Right ventricle myocardium inferior (tissue), 1 donor: ENCODE measurements around the gene TGOLN2. TPM values are rescaled to one million over a fixed set of nuclear protein-coding genes. Genes with fewer than 3 reads are reported as not detected.
A peak's percentile ranks its signal among the peaks of the same experiment; 100 is the strongest.

ENCODE experiments used
- ATAC-seq: fragments of 200-7000 bp; cut with Tn5 transposase; one replicate; pipeline ENCODE4 v1.9.1; 2020; ENCODE audit warnings: mild to moderate bottlenecking, moderate library complexity
- DNase-seq: peaks from one replicate; pipeline ENCODE4 v3.0.0; 2021; ENCODE audit errors: missing footprints
- intact Hi-C: fragments of 100-400 bp; cut with DNase I; formaldehyde crosslinking; loops from one replicate; pipeline ENCODE4 v1.11.0; 2022
- total RNA-seq: library from RNA; stranded (reverse); fragmentation: NEBNext Ultra II Directional; extraction: Animal tissue kit (Norgen Biotek cat#: 25700); gene quantifications from one replicate; pipeline ENCODE4 v1.2.1, GENCODE V29; 2021
- donor health status: DM: no; HTN: yes; CAD: no; lungs with severe emphysema.

The TGOLN2 gene
- total RNA-seq, 1 donor from 2014 or later, result 65.6 TPM

- ATAC-seq (peak; percentile 91), DNase-seq (peak; percentile 74)
- intact Hi-C loops, result loop anchor here (5.0 kb wide), 1 partner anchor 35 kb away; no protein-coding TSS in a partner anchor
Observed at GRCh38 chr2:85277416-85278158, 50.2 kb downstream of the TGOLN2 start.

- DNase-seq, result no peak
- intact Hi-C loops, result loop anchor here (5.0 kb wide), 1 partner anchor 34 kb away; no protein-coding TSS in a partner anchor
- peak; percentile 38 for ATAC-seq
Observed at GRCh38 chr2:85276571-85277118, 51.1 kb downstream of the TGOLN2 start.

- ATAC-seq (no peak), DNase-seq (no peak)
- intact Hi-C loops, result loop anchor here (5.0 kb wide), 1 partner anchor 34 kb away; no protein-coding TSS in a partner anchor
Observed at GRCh38 chr2:85275984-85276540, 51.7 kb downstream of the TGOLN2 start.

GRCh38 chr2:85273738-85274731 lies 53.8 kb downstream of the TGOLN2 start:
- intact Hi-C loops, result no loop called here
- ATAC-seq, result no peak
- DNase-seq, result no peak

GRCh38 chr2:85272357-85272756 lies 55.4 kb downstream of the TGOLN2 start:
- intact Hi-C loops, result no loop called here
- ATAC-seq (no peak), DNase-seq (no peak)

GRCh38 chr2:85269959-85270358 lies 57.8 kb downstream of the TGOLN2 start:
- DNase-seq, result no peak
- ATAC-seq, result peak; percentile 45
- intact Hi-C loops, result no loop called here

Other genes starting within 250 kb of the TGOLN2 start
- gene TCF7L1, start 194.6 kb downstream of the TGOLN2 start, total RNA-seq, result 9.3 TPM
- gene RETSAT, start 26.5 kb upstream of the TGOLN2 start, total RNA-seq, result 44.8 TPM
- gene ELMOD3, start 26.8 kb upstream of the TGOLN2 start, total RNA-seq, result 10.2 TPM
- 5.2 TPM for gene CAPG, start 82.4 kb upstream of the TGOLN2 start, total RNA-seq
- not detected for gene SH2D6, start 90.7 kb upstream of the TGOLN2 start, total RNA-seq
- gene MAT2A, start 211.2 kb upstream of the TGOLN2 start, total RNA-seq, result 118 TPM
- gene GGCX, start 233.5 kb upstream of the TGOLN2 start, total RNA-seq, result 26.9 TPM
- gene VAMP8, start 249.6 kb upstream of the TGOLN2 start, total RNA-seq, result 26.1 TPM